Brain microvascular endothelial cell (primary cell): ENCODE data around the gene GPR152.

Source experiments
- DNase-seq: peaks from one replicate; pipeline ENCODE4 v3.0.0-alpha.2; 2020
- H3K27ac ChIP-seq: fragments of 250-450 bp; sonication (Bioruptor Pico); 2 replicates; pipeline ENCODE4 v1.5.1; 2020; ENCODE audit warnings: mild to moderate bottlenecking, moderate library complexity
- H3K27me3 ChIP-seq: fragments of 250-450 bp; sonication (Bioruptor Pico); replicated peaks from 2 replicates; pipeline ENCODE4 v1.5.1; 2020; ENCODE audit warnings: mild to moderate bottlenecking
- H3K36me3 ChIP-seq: fragments of 250-450 bp; sonication (Bioruptor Pico); replicated peaks from 2 replicates; pipeline ENCODE4 v1.5.1; 2020; ENCODE audit warnings: mild to moderate bottlenecking
- H3K4me3 ChIP-seq: 2 replicates; pipeline ENCODE4 v1.5.1; 2011; ENCODE audit warnings: low read depth, mild to moderate bottlenecking, control low read depth, low read length, moderate library complexity
- in situ Hi-C: cut with HindIII; loops from 2 replicates; pipeline ENCODE4 v1.10.0; 2017; ENCODE audit warnings: low sequenced_read_pairs, low pct_ligation_motif_present
- TF ChIP-seq, protein P1 (sequence below): IDR thresholded peaks from 2 replicates; pipeline ENCODE4 v1.5.1; 2011; ENCODE audit warnings: low read depth, mild to moderate bottlenecking, moderate library complexity, low read length, control low read depth, inconsistent platforms; ENCODE audit errors: missing control alignments

Gene GPR152

DNA sequence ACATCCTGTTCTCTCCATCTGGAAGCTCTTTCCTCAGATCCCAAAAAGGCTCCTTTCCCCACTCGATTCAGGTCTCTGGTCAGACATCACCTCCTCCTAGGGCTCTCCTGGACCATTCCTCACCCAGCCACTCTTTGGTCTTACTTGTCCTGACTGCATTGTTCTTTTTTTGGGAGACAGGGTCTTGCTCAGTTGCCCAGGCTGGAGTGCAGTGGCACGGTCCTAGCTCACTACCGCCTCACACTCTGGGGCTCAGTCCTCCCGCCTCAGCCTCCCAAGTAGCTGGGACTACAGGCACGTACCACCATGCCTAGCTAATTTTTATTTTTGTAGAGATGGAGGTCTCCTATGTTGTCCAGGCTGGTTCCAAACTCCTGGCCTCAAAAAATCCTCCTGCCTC, 7.0 kb downstream of the GPR152 start:
- Histone ChIP-seq H3K27me3 (no peaks in the 10 kb centered on the region), H3K27ac (no peak overlapping the region), H3K4me3 (no peak overlapping the region), H3K36me3 (peaks cover 5% of the 10 kb centered on the region)
- in situ Hi-C loops, result no loop called here
- TF ChIP-seq, protein P1, sequence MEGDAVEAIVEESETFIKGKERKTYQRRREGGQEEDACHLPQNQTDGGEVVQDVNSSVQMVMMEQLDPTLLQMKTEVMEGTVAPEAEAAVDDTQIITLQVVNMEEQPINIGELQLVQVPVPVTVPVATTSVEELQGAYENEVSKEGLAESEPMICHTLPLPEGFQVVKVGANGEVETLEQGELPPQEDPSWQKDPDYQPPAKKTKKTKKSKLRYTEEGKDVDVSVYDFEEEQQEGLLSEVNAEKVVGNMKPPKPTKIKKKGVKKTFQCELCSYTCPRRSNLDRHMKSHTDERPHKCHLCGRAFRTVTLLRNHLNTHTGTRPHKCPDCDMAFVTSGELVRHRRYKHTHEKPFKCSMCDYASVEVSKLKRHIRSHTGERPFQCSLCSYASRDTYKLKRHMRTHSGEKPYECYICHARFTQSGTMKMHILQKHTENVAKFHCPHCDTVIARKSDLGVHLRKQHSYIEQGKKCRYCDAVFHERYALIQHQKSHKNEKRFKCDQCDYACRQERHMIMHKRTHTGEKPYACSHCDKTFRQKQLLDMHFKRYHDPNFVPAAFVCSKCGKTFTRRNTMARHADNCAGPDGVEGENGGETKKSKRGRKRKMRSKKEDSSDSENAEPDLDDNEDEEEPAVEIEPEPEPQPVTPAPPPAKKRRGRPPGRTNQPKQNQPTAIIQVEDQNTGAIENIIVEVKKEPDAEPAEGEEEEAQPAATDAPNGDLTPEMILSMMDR, result no peak
- DNase-seq, result no peak

DNA sequence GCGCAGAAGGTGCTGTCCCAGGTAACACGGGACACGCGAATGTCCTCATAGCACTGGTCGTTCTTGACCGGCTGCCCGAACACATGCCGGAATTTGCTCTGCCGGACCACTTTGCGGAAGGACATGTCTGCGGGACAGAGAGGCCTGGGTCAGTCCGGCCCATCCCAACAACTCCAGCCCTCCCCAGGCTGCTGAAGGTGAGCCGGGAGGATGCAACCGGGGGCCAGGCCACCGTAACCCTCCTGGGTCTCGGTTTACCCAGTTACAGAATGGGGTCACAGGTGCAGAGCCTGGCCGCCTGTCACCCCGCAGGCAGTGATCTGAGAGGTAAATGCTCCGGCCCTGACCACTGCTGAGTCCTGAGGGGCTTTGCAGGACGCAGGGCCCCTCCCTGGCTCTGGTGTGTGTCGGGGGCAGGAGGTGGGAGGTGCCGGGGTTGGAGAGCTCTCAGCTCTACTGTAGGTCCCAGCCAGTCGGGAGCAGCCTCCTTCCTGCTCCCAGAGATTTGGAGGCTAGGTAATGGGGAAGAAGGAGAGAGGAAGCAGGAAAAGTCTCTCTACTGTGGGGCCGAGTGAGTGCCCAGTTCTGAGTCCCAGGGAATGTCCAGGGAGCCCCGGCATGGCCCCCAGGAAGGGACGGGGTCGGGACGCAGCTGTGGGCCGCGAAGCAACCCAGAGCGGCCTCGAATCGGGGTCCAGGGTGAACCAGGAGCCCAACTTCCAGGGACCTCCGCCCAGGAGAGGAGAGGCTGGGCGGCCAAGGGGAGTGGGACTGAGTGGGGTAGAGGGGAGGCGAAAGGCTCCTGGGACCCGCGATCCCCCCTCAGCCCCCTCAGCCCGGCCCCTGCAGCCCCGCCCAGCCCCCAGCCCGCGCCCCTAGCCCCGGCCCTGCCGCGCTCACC, 9.8 kb downstream of the GPR152 start:
- Histone ChIP-seq H3K27ac (no peak overlapping the region), H3K36me3 (peaks cover 28% of the 10 kb centered on the region), H3K4me3 (peak overlapping the region; percentile 80), H3K27me3 (no peaks in the 10 kb centered on the region)
- in situ Hi-C loops, result no loop called here
- TF ChIP-seq, protein P1, result no peak
- no peak for DNase-seq

DNA sequence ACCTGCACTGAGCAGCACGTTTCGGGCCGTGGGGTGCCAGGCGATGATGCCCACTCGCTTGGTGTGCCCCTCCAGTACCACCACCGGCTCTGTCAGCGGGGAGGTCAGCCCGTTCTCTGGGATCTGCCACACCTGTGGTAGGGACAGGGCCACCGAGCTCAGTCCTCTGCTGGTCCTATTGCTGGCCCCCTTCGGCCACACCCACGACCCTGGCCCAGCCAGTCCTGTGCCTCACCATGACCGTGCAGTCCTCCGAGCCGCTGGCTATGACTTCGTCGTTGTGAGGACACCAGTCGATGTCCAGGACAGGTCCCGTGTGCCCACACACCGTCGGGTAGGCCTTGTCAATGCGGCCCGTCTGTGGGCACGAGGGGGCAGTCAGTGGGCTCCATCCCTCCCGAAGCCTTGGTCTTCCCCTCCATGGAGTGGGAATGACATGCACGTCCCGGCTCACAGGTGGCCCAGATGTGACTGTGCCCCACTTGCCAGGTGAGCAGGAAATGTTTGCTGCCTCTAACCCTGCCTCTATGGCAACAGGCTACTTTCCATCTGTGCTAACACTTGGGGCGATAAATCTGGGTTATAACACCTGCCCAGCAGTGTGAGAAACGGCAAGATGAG, 10.7 kb downstream of the GPR152 start:
- H3K36me3 ChIP-seq, result peaks cover 33% of the 10 kb centered on the region
- no peak for DNase-seq
- in situ Hi-C loops, result no loop called here
- no peak overlapping the region for H3K4me3 ChIP-seq
- TF ChIP-seq, protein P1, result no peak
- no peaks in the 10 kb centered on the region for H3K27me3 ChIP-seq
- no peak overlapping the region for H3K27ac ChIP-seq

DNA sequence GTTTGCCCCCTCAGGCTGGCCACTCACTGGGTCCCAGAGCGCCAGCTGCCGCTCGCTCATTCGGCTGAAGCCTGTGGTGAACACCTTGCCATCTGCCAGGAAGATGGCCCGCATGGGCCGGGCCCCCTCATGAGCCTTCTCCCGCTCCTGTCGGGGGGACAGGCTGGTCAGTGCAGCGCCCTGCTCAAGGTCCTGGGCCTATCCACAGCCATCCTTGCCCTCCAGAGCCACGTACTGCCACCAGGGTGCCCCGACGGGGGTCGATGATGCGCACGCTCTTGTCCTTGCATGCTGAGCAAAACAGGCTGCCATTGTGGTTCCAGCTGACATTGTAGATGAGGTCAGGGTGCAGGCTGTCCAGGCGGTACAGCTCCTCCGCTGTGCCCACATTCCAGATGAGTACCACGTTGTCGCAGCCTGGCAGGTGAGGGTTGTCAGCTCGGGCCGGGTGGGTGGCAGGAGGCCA, 11.4 kb downstream of the GPR152 start:
- no peak for DNase-seq
- Histone ChIP-seq H3K27ac (no peak overlapping the region), H3K36me3 (peaks cover 34% of the 10 kb centered on the region), H3K27me3 (no peaks in the 10 kb centered on the region), H3K4me3 (no peak overlapping the region)
- TF ChIP-seq, protein P1, result no peak
- in situ Hi-C loops, result no loop called here

DNA sequence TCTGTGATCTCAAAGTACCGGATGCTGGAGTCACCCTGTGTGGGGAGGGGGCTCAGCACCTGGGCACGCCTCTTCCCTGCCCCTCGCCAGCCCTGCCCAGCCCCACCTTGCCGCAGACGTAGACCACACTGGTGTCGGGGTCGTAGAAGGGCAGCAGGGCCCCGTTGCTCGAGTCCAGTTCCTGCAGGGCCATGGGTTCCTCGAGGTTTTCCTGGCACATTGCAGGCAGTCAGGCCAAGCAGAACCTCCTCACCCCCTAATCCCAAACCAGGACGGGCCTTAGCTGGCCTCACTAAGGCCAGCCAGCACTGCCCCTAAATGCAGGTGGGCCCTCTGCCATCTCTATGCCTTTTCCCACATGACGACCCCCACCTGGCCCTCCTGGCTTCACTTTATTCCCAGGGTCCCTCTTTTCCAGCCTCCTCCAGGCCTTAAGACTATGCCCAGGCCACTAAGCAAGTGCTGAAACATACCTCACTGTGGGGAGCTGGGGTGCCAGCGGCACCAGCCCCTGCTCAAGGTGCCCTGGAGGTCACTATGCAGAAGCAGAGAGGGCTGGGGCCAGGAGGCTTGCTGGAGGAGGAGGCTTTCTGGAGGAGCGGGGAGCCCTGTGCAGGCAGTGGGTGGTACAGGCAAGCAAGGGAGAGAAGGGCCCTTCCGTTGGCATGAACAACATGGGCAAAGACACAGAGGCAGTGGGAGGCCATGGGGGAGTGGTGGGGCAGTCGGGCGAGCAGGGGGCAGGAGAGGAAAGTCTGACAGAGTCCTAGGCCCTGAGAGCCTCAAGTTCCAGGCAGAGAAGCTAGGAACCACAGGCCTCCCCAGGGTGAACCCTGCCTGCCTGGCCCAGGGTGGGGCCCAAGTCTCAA, 12.1 kb downstream of the GPR152 start:
- Histone ChIP-seq H3K4me3 (no peak overlapping the region), H3K36me3 (peaks cover 41% of the 10 kb centered on the region), H3K27ac (no peak overlapping the region), H3K27me3 (no peaks in the 10 kb centered on the region)
- in situ Hi-C loops, result no loop called here
- TF ChIP-seq, protein P1, result no peak
- DNase-seq, result no peak
